Vagina (tissue), 2 donors: Measurements from ENCODE around the gene NPTXR.

Experiments used
- POLR2A ChIP-seq, 2 donors: fragments of 450-650 bp; IDR thresholded peaks; one replicate each; pipeline ENCODE4 v1.6.1; 2017; ENCODE audit warnings: antibody characterized with exemption in 2 of 2, mild to moderate bottlenecking in 2 of 2, moderate library complexity in 2 of 2
- POLR2AphosphoS5 ChIP-seq, 2 donors: sonication (generic); formaldehyde crosslinking; IDR thresholded peaks; one replicate each; pipeline ENCODE4 v1.9.0; 2017; ENCODE audit warnings: antibody characterized with exemption in 2 of 2, mild to moderate bottlenecking in 2 of 2, low read depth in 1 of 2; ENCODE audit not compliant: insufficient read depth in 1 of 2
- TF ChIP-seq, protein P1 (sequence below), 3 experiments: fragments of 450-650 bp in 2 of 3; fragments of 200-600 bp in 1 of 3; sonication (generic) in 1 of 3; IDR thresholded peaks; one replicate each; pipeline ENCODE4 v1.5.1; 2017 to 2019; ENCODE audit warnings: antibody characterized with exemption in 3 of 3, mild to moderate bottlenecking in 2 of 3, moderate library complexity in 2 of 3

DNA sequence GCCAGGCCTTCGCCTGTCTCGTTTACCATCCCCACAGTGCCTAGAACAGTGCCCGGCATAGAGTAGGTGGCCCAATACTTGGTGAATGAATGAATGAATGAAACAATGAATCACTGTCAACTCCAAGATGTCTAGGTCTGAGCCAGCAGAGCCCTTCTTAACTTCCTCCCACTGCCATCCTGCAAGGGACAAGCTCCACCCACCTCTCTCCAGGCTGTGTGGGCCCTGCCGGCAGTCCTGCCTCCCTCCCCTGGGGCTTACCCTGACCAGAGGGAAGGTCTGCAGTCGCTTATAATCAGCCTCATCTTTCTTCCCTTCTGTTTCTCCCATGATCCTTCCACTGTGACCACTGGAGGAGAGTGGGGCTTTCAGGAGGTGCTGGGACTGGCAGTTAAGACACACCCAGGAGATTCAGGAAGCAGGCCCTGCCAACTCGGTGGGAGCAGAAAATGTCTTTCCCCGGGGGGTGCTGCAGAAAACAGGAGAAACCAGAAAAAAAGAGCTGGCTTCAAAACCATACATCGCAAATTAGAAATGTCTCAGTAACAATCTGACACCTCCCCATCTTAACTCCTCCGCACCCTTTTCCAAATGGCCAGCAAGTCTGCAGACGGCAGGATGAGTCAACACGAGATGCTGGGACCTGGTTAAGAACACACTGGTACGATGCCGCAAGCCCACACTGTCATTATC lies 61.3 kb downstream of the NPTXR start:
- TF ChIP-seq, protein P1, sequence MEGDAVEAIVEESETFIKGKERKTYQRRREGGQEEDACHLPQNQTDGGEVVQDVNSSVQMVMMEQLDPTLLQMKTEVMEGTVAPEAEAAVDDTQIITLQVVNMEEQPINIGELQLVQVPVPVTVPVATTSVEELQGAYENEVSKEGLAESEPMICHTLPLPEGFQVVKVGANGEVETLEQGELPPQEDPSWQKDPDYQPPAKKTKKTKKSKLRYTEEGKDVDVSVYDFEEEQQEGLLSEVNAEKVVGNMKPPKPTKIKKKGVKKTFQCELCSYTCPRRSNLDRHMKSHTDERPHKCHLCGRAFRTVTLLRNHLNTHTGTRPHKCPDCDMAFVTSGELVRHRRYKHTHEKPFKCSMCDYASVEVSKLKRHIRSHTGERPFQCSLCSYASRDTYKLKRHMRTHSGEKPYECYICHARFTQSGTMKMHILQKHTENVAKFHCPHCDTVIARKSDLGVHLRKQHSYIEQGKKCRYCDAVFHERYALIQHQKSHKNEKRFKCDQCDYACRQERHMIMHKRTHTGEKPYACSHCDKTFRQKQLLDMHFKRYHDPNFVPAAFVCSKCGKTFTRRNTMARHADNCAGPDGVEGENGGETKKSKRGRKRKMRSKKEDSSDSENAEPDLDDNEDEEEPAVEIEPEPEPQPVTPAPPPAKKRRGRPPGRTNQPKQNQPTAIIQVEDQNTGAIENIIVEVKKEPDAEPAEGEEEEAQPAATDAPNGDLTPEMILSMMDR (IDR thresholded peaks at IDR 0.05), result no peak
- no peak for TF ChIP-seq POLR2A (IDR thresholded peaks at IDR 0.05)
- TF ChIP-seq POLR2AphosphoS5 (IDR thresholded peaks at IDR 0.05; ENCODE audit: insufficient read depth in 1 of 2, low read depth in 1 of 2), result no peak
